Heart right ventricle (tissue), 16 donors: Measurements from ENCODE around the gene TICAM1. TPM values are rescaled to one million over a fixed set of nuclear protein-coding genes. Genes with fewer than 3 reads are reported as not detected.
A peak's percentile ranks its signal among the peaks of the same experiment; 100 is the strongest.

Experiments
- ATAC-seq, 8 donors: fragments of 200-7000 bp; cut with Tn5 transposase; one replicate each; pipeline ENCODE4 v1.9.1; 2020; ENCODE audit warnings: mild to moderate bottlenecking in 8 of 8, moderate library complexity in 8 of 8, moderate number of reproducible peaks in 1 of 8
- DNase-seq, 2 donors: peaks; one replicate each; pipeline ENCODE4 v3.0.0-alpha.2; 2020
- H3K27ac ChIP-seq, 10 donors: fragments of 200-600 bp; sonication (generic) in 2 of 10; one replicate each; pipeline versions ENCODE4 v1.5.0 to v1.8.0; 2020 to 2022; ENCODE audit warnings: mild to moderate bottlenecking in 3 of 10
- H3K27me3 ChIP-seq, 7 donors: fragments of 200-600 bp; one replicate each; pipeline ENCODE4 v1.8.0; 2021 to 2022; ENCODE audit warnings: mild to moderate bottlenecking in 2 of 7
- H3K36me3 ChIP-seq, 9 donors: fragments of 200-600 bp; sonication (generic) in 1 of 9; one replicate each; pipeline versions ENCODE4 v1.5.0 to v1.8.0; 2020 to 2022; ENCODE audit warnings: mild to moderate bottlenecking in 2 of 9
- H3K4me1 ChIP-seq, 9 donors: fragments of 200-600 bp; sonication (generic) in 1 of 9; one replicate each; pipeline versions ENCODE4 v1.5.0 to v1.8.0; 2020 to 2022; ENCODE audit warnings: mild to moderate bottlenecking in 4 of 9
- H3K4me3 ChIP-seq, 10 donors: fragments of 200-600 bp; sonication (generic) in 2 of 10; one replicate each; pipeline versions ENCODE4 v1.5.0 to v1.8.0; 2020 to 2022; ENCODE audit warnings: mild to moderate bottlenecking in 7 of 10, moderate library complexity in 2 of 10
- H3K9me3 ChIP-seq, 11 donors: fragments of 200-600 bp in 10 of 11; sonication (generic) in 2 of 11; one replicate each; pipeline versions ENCODE4 v1.5.0 to v1.8.0; 2013 to 2022; ENCODE audit warnings: mild to moderate bottlenecking in 2 of 11, control low read depth in 1 of 11, moderate library complexity in 1 of 11
- WGBS, 2 donors: extraction: QIAGEN DNeasy Blood & Tissue Kit; methylation state at CpG; one replicate each; pipeline ENCODE4 v1.1.7; 2013; ENCODE audit warnings: inconsistent platforms in 1 of 2; 5-methylcytosine and 5-hydroxymethylcytosine counted together
- intact Hi-C, 10 donors: fragments of 100-400 bp; cut with DNase I; formaldehyde crosslinking; loops; one replicate each; pipeline versions ENCODE4 v1.11.1 to v1.14.2; 2022
- polyA plus RNA-seq, 2 donors: library from polyadenylated mRNA; stranded (reverse); fragments of 200-250 nt; gene quantifications; one replicate each; pipeline ENCODE4 v1.2.3, GENCODE V29; 2013
- total RNA-seq, 10 donors: library from RNA; stranded (reverse); fragmentation: NEBNext Ultra II Directional in 3 of 10; extraction: Animal tissue kit (Norgen Biotek cat#: 25700) in 3 of 10; gene quantifications; one replicate each; pipeline versions ENCODE4 v1.2.1 to v1.2.4, GENCODE V29; 2021 to 2023
- TF ChIP-seq, protein P1 (sequence below), 9 donors: fragments of 200-600 bp; sonication (generic) in 2 of 9; IDR thresholded peaks; one replicate each; pipeline versions ENCODE4 v1.5.0 to v1.8.0; 2021 to 2022; ENCODE audit warnings: antibody characterized with exemption in 9 of 9, mild to moderate bottlenecking in 5 of 9, moderate library complexity in 1 of 9
- donor health status: Arrhythmogenic right ventricular cardiomyopathy.
- donor health status: ischemic (EF 13 %, LVEDD 7.1; RV severe dilation, severe dysfunction).
- donor health status: healthy with polysubstance abuse.
- donor health status: DM: no; HTN: yes; CAD: no.
- donor health status: DM: no; HTN: no; CAD: no.
- donor health status: ischemic (EF 25% LVEDD 6.9; RV normal size, moderate dysfunction).
- donor health status: ischemic (EF 25% LVEDD 5.7; RV mildly dilated, moderate dysfunction).
- donor health status: healthy.
- donor health status: DM: yes; HTN: yes; CAD: no.
- donor health status: Ischemic cardiomyopathy.
- donor health status: ischemic (EF 35%, LVEDD 5.7; RV mildly dilated, moderate dysfunction).
- donor health status: nonischemic (EF 11% LVEDD 7.7; RV severe dilation, severe dysfunction).
- donor health status: DM: yes; HTN: yes; CAD: no.
- donor health status: PGD.
- donor health status: ischemic (EF 29% LVEDD 5.4; RV normal size, mild dysfunction).
- donor health status: nonischemic (EF 23%, LVEDD 6.1; RV moderate dilation, normal function).

Gene TICAM1
- total and polyA plus RNA-seq, 12 donors, result 4.5 to 11.1 (median 6.4) TPM

DNA sequence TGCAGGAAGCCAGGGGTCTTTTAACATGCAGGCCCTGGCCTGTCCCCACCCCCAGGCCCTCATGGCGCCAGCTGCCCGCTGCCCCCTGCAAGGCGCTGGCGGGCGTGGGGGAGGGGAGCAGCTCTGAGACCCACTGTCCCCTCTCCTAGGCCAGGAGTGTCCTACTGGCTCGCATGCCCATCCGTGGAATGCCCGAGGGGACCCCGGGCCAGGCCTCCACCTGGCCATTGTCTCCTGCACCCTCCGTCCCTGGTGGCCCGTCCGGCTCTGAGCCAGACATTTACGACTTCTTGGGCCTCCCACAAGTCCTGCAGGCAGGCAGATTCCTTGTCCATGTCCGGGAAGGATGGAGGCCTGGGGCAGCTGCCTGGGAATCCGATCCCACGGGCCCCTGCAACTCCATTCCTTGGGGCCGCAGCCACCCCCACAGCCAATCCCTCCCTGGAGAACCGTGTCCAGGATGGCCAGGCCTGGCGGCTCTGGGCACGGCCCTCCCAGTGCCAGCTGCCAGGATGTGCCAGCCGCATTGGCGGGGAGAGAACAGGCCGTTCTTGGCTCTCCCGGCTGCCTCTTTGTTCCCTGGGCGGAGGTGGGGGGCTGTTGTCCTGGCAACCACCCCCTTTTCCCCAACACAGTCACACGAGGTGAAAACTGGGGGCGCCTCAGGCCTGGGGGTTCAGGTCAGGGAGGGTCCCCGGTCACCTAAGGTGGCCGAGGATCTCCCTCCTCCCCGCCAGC, 46.4 kb upstream of the TICAM1 start:
- peak in 1 of 2 donors; percentile 57 for DNase-seq
- ATAC-seq, result peak; percentile 48 to 99 (median 91)
- TF ChIP-seq, protein P1, sequence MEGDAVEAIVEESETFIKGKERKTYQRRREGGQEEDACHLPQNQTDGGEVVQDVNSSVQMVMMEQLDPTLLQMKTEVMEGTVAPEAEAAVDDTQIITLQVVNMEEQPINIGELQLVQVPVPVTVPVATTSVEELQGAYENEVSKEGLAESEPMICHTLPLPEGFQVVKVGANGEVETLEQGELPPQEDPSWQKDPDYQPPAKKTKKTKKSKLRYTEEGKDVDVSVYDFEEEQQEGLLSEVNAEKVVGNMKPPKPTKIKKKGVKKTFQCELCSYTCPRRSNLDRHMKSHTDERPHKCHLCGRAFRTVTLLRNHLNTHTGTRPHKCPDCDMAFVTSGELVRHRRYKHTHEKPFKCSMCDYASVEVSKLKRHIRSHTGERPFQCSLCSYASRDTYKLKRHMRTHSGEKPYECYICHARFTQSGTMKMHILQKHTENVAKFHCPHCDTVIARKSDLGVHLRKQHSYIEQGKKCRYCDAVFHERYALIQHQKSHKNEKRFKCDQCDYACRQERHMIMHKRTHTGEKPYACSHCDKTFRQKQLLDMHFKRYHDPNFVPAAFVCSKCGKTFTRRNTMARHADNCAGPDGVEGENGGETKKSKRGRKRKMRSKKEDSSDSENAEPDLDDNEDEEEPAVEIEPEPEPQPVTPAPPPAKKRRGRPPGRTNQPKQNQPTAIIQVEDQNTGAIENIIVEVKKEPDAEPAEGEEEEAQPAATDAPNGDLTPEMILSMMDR (IDR thresholded peaks at IDR 0.05), result no peak
- Histone ChIP-seq H3K27ac (peak overlapping the region; percentile 53 to 76 (median 70)), H3K4me3 (no peak overlapping the region), H3K27me3 (peaks cover 0 to 12% (median 8%) of the 10 kb centered on the region in 7 donors), H3K4me1 (peaks cover 0 to 13% (median 6%) of the 10 kb centered on the region in 9 donors), H3K9me3 (no peaks in the 10 kb centered on the region), H3K36me3 (no peaks in the 10 kb centered on the region)
- intact Hi-C loops, result loop anchor here in 1 of 10 donors (2.0 kb wide), 1 partner anchor 153 kb away; no protein-coding TSS in a partner anchor
- whole genome bisulfite sequencing, 2 donors, result 49 to 51% methylated on average over 30 of the region's 30 CpGs

DNA sequence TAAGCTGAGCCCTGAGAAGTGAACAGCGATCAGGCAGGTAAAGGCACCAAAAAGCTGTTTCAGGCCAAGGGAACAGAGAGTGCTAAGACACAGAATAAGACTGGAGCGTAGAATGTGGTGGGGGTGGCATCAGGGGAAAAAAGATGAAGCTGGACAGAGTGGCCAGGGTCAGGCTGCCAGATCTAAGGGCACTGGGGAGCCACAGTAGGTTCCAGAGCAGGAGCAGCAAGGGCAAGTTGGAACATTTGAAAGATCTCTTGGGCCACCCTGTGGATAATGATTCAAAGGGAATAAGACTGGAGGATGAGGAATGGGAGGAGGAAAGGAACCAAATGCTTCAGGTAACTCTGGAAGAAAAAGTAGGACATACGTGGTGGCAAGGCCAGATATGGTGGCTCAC, 42.4 kb upstream of the TICAM1 start:
- Histone ChIP-seq H3K9me3 (no peaks in the 10 kb centered on the region), H3K27me3 (peaks cover 0 to 12% (median 8%) of the 10 kb centered on the region in 7 donors), H3K27ac (no peak overlapping the region), H3K4me3 (no peak overlapping the region), H3K36me3 (no peaks in the 10 kb centered on the region), H3K4me1 (peaks cover 0 to 32% (median 9%) of the 10 kb centered on the region in 9 donors)
- intact Hi-C loops, result loop anchor here in 8 of 10 donors (2.0 to 5.0 kb wide), 5 partner anchors 37 to 159 kb away; no protein-coding TSS in a partner anchor
- DNase-seq (no peak), ATAC-seq (no peak)
- WGBS, 2 donors, result 84 to 95% methylated on average over 3 of the region's 3 CpGs
- TF ChIP-seq, protein P1 (IDR thresholded peaks at IDR 0.05), result no peak

DNA sequence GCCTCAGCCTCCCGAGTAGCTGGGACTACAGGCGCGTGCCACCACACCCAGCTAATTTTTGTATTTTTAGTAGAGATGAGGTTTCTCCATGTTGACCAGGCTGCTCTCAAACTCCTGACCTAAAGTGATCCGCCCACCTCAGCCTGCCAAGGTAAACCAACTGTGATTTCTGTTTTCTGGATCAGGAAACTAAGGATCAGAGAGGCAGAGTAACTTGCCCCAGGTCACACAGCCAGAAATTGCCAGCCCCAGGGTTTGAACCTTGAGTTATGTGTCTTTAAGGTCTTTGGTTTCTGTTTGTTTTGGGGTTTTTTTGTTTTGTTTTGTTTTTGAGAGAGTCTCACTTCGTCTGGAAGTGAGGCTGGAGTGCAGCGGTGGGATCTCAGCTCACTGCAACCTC, 40.2 kb upstream of the TICAM1 start:
- ATAC-seq, result no peak

DNA sequence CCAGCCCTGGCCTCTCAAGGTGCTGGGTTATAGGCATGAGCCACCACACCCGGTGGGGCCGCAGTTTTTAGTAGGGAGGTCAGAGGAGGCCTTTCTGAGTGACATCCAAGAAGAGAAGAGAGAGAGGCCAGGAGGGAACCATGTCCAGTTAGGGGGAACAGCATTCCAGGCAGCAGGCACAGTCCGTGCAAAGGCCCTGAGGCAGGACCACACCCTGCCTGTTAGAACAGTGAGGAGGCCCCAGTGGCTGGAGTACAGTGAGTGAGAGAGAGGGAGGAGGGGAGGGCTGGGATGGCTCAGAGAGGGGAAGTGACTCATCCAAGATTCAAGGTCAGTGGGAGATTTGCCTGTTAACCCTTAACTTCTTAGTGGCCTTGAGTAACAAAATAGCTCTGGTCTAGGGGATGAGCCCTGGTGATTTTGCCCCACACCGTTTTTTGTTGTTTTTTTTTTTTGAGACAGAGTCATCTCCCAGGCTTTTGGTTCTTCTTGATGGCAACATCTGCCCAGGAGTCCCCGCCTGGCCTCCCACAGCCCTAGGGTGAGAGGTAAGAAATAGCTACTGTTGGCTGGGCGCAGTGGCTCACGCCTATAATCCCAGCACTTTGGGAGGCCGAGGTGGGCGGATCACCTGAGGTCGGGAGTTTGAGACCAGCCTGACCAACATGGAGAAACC, 38.7 kb upstream of the TICAM1 start:
- H3K36me3 ChIP-seq, result no peaks in the 10 kb centered on the region
- WGBS, 2 donors, result 75 to 78% methylated on average over 10 of the region's 10 CpGs
- no peaks in the 10 kb centered on the region for H3K27me3 ChIP-seq
- H3K4me3 ChIP-seq, result no peak overlapping the region
- peaks cover 0 to 41% (median 8%) of the 10 kb centered on the region in 9 donors for H3K4me1 ChIP-seq
- H3K27ac ChIP-seq, result peak overlapping the region in 1 of 10 donors; percentile 55
- TF ChIP-seq, protein P1 (IDR thresholded peaks at IDR 0.05), result no peak
- ATAC-seq, result peak in 1 of 8 donors; percentile 63
- intact Hi-C loops, result loop anchor here in 5 of 10 donors (2.0 to 5.0 kb wide), 3 partner anchors 41 to 162 kb away; no protein-coding TSS in a partner anchor
- DNase-seq, result peak in 1 of 2 donors; percentile 30
- H3K9me3 ChIP-seq, result no peaks in the 10 kb centered on the region

More for the DNA sequence above, 40.2 kb upstream of the TICAM1 start:
- H3K27ac ChIP-seq, result no peak overlapping the region
- H3K27me3 ChIP-seq, result no peaks in the 10 kb centered on the region
- H3K4me3 ChIP-seq, result no peak overlapping the region
- WGBS, 2 donors, result 79 to 89% methylated on average over 6 of the region's 6 CpGs
- no peaks in the 10 kb centered on the region for H3K36me3 ChIP-seq
- intact Hi-C loops, result loop anchor here (1.0 to 5.0 kb wide), 7 partner anchors 39 to 161 kb away; no protein-coding TSS in a partner anchor
- peaks cover 0 to 34% (median 5%) of the 10 kb centered on the region in 9 donors for H3K4me1 ChIP-seq
- no peak for DNase-seq
- no peaks in the 10 kb centered on the region for H3K9me3 ChIP-seq
- TF ChIP-seq, protein P1 (IDR thresholded peaks at IDR 0.05), result no peak
